NCI-H2227 (cell line): ENCODE data around the gene ENTPD2.
"Not testable (repeated sequence)": the region's sequence is repeated elsewhere in the genome, so short reads cannot be mapped to it uniquely, and the experiment has no call there.

Experiments
- DNase-seq: peaks from one replicate; lab custom pipeline; 2025; ENCODE audit not compliant: unreplicated experiment; lab: John Stamatoyannopoulos, UW

The ENTPD2 gene

GRCh38 chr9:137065336-137065967 lies 11.6 kb upstream of the ENTPD2 start:
- no peak for DNase-seq

GRCh38 chr9:137064880-137065164 lies 11.0 kb upstream of the ENTPD2 start:
- DNase-seq = no peak

GRCh38 chr9:137064027-137064879 lies 10.4 kb upstream of the ENTPD2 start:
- DNase-seq = peak; percentile 34

- DNase-seq = no peak
Observed at GRCh38 chr9:137063311-137064026, 9.6 kb upstream of the ENTPD2 start.

GRCh38 chr9:137062798-137063197 lies 8.9 kb upstream of the ENTPD2 start:
- DNase-seq = not testable (repeated sequence)

GRCh38 chr9:137062384-137062783 lies 8.5 kb upstream of the ENTPD2 start:
- no peak for DNase-seq

- DNase-seq = no peak
Observed at GRCh38 chr9:137058521-137059234, 4.8 kb upstream of the ENTPD2 start.

GRCh38 chr9:137057545-137057944 lies 3.7 kb upstream of the ENTPD2 start:
- no peak for DNase-seq

- DNase-seq = no peak
Observed at GRCh38 chr9:137056739-137057415, 3.0 kb upstream of the ENTPD2 start.

- DNase-seq = no peak
Observed at GRCh38 chr9:137055385-137056364, 1.8 kb upstream of the ENTPD2 start.

- DNase-seq = no peak
Observed at GRCh38 chr9:137054932-137055384, 1.1 kb upstream of the ENTPD2 start.

GRCh38 chr9:137052998-137053943 lies 590 bp downstream of the ENTPD2 start:
- no peak for DNase-seq

- no peak for DNase-seq
Observed at GRCh38 chr9:137052293-137052692, 1.6 kb downstream of the ENTPD2 start.

- no peak for DNase-seq
Observed at GRCh38 chr9:137051145-137051724, 2.6 kb downstream of the ENTPD2 start.

GRCh38 chr9:137050570-137050969 lies 3.3 kb downstream of the ENTPD2 start:
- no peak for DNase-seq

GRCh38 chr9:137049544-137050449 lies 4.1 kb downstream of the ENTPD2 start:
- DNase-seq = no peak
